NCI-H748 (cell line): ENCODE results near the gene TRMT112.

Experiments used
- DNase-seq: peaks from one replicate; lab custom pipeline; 2025; ENCODE audit not compliant: unreplicated experiment; lab: John Stamatoyannopoulos, UW

Gene TRMT112

DNA sequence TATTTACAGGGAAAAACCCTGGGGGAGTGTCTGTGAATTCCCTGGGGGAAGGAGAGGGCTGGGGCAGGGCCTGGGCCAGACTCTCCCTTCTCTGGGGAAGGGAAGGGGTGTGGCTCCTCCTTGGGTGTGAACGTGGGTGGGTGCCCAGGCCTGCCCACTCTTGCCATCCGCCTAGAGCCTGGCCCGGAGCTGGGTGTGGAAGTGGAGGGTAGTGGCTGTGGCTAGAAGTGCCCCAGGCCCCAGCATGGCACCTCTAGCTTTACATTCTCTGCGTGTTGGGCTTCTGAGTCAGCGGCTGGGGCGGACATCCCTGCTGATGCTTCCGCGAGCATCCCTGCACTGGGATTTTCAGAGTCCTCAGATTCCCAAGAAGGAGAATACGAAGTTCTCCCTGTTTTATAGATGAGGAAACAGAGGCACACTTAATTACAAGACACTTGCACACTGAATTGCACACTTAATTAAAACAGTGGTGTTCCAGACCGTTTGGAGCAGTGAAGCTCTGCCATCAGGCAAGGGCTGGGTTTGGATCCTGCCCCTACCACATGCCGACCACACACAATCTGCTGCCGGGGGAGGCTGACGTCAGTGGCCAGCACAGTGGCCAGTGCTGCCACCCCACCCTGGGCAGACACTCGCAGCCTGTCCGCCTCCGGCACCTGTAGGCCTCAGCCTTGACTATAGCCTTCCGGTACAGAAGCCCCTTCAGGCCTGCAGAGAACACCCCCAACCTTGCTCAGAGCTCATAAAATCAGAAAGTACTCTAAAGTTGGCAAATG lies 40.5 kb downstream of the TRMT112 start:
- no peak for DNase-seq

DNA sequence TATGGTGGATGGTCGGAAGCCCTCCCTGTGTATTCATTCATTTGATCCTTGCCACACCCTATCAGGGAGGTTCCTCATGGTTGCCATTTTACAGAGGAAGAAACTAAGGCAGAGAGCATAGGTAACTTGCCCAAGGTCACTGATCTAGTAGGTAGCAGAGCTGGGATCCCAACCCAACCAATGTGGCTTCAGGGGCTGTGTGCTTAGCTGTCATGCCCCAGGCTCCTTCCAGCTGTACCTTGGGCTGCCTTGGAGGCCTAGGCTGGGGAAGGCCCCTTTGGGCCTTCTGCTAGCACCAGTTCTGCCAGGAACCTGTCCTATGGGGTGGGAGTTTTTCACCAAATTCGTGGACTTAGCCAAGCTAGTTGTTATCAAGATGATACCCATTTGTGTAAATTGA lies 41.5 kb downstream of the TRMT112 start:
- DNase-seq: no peak

DNA sequence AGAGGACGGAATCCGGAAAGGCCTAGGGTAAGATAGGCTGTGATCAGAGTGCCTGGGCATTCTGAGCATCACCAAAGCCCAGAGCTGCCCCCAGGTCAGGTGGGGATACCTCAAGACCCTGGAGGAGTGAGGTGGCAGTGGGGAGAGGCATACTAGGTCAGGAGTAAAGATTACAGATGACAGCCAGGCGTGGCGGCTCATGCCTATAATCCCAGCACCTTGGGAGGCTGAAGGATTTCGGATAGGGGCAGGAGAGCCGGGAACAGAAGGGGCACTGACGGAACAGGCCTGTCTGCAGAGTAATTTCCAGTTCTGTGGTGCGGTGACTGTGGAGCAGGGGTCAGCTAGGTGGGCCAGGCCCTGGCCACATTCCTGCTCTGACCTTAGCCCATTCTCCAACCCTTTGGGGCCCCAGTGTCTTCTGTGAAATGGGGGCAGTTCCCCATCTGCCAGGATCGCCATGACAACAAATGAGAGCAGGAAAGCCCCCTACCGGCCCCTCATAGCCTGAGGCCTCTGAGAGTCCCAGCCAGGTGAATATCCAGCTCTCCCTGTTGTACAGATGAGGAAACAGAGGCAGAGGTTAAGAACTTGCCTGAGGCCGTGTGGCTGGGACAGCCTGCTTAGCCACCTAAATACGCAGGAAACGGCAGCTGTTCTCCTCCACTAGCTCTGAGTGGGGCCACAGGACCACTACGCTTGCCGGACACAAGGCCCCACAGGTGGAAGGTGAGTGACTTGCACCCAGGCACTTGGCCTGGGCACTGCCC lies 42.1 kb downstream of the TRMT112 start:
- no peak for DNase-seq

DNA sequence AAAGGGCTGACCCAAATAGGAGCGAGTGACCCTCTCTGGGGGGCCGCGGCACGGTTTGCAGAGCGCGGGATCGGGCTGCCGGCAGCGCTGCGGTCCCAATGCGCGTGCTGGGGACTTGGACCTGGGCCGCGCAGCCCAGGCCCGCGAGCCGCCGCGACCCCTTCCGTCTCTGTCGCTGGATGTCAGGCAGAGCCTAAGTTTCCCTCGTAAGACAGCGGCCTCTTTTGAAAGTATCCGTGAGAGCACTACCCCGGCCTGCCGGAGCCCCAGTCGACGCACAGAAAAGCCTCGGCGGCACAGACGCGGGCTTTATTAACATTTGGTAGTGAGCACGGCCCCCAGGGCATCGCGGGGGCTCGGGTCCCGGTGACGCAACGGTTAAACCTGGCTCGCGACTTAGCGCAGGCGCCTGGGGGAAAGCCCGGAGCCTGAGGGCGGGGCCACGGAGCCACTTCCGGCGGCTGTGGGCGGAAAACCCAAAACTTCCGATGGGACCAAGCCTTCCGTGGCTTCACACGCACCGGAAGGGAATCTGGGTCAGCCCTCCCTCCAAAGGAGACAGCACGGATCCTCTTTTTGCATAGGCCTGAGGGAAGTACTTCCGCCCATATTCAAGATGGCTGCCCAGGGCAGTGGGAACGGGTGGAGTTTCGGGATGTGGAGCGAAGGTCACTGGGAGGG lies 47.7 kb downstream of the TRMT112 start:
- DNase-seq: peak; percentile 100

DNA sequence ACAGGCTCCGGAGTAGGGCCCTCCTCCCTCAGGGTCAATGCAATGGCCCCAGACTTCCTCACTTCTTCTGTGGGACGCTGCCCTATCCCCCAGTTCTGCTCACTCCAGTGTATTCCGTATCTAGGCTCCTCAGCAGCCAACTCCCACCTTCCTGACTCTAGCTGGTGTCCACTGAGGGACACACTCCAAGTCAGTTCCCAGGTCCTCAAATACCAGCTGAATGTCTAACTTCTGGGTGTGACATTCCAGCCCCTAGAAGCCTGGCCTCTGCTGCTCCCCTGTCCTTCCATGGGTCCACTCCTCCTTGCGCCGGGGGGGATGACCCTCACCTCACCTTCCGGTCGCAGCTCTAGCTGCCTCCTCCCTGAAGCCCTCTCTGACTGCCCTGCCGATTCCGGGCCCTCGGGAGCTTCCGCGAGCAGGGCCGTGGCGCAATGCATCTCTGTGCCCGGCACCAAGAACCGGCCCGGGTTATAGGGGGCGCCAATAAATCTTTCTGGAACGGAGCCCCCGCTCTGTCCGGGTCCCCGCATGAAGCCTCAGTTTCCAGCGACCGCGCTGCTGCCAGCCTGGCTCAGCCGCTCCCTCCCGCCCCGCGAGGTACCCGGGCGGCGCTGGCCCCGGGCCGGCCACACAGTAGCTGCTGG lies 48.3 kb downstream of the TRMT112 start:
- DNase-seq: peak; percentile 52

DNA sequence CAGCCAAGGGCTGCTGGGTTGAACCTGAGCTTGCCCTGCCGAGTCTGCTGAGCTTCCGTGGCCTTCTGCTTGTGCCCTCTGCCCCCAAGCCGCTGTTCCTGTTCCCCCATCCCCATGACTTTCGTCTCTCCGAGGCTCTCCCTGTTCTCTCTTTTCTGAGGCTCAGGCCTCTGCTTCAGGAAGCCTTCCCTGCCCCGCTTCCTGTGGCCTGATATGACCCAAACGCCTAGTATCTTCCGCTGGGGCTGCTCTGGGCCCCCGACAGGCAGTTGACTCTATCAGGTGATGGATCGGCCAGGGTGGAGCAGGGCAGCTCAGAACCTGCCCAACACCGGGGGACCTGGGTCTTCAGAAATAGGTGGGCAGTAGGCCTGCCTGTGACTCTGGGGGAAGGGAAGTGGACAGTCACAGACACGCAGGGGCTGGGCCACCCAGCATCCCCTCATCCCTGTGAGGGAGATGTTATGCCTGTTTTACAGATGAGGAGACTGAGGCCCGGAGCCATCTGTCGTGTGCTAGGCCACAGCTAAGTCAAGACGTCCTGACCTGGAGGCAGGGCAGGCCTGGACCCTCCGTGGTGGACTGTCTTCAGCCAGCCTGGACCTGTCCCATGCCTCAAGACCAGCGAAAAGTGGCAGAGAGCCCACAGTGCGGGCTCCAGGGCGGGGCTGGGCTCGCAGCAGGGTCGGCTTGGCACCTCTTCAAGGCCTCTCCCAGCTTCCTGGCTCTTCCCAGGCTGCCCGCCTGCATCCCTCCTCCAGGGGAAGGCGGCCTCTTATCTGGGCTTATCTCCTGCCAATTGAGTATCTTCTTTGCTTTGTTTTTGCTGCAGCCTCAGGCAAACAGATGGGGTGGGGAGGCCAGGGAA lies 49.1 kb downstream of the TRMT112 start:
- DNase-seq: peak; percentile 39

DNA sequence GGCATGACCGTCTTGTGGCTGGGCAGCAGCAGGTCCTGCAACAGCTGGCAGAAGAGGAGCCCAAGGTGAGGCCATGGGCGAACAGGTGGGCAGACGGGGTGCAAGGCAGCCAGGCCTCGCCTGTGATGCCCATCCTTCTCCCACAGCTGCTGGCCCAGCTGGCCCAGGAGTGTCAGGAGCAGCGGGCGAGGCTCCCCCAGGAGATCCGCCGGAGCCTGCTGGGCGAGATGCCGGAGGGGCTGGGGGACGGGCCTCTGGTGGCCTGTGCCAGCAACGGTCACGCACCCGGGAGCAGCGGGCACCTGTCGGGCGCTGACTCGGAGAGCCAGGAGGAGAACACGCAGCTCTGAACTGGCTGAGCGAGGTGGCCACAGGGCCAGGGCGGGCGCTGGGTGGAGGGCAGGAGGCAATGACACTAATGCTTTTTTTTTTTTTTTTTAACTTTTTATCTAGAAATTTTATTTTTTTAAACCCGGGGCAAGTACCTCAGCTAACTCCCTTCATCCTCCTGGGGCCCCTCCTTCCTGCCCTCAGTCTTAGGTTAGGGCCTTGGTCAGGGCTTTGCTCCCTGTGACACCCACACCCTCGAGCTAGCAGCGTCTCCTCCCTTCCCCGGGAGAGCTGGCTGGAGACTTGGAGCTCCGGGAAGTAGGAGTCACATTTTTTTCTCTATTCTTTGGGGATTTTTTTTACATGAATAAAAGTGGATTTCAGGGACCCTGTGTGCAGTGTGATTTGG lies 50.0 kb downstream of the TRMT112 start:
- no peak for DNase-seq
